Breast epithelium (tissue), 3 donors: ENCODE data around the gene CBFA2T2.

Experiments
- CTCF ChIP-seq, 3 donors: fragments of 450-650 bp; IDR thresholded peaks; one replicate each; pipeline ENCODE4 v1.5.1; 2016 to 2017; ENCODE audit warnings: antibody characterized with exemption in 3 of 3, mild to moderate bottlenecking in 3 of 3, moderate library complexity in 3 of 3
- POLR2A ChIP-seq: fragments of 450-650 bp; IDR thresholded peaks from one replicate; pipeline ENCODE4 v1.6.1; 2016; ENCODE audit warnings: antibody characterized with exemption, mild to moderate bottlenecking, moderate library complexity
- POLR2AphosphoS5 ChIP-seq, 3 donors: sonication (generic); formaldehyde crosslinking; IDR thresholded peaks; one replicate each; pipeline ENCODE4 v1.6.1; 2017; ENCODE audit warnings: antibody characterized with exemption in 3 of 3

- TF ChIP-seq CTCF (IDR thresholded peaks at IDR 0.05) (no peak), POLR2AphosphoS5 (IDR thresholded peaks at IDR 0.05) (no peak), POLR2A (no peak)
These were observed 164.8 kb downstream of the CBFA2T2 start for GRCh38 chr20:33654680-33655161.
